GM12874 (cell line): ENCODE measurements around the gene GLIPR1L1.

Source experiments
- TF ChIP-seq, protein P1 (sequence below): IDR thresholded peaks from 2 replicates; pipeline ENCODE4 v1.5.1; 2011; ENCODE audit warnings: low read depth, mild to moderate bottlenecking, control low read depth, low read length, moderate library complexity; ENCODE audit not compliant: insufficient read depth

GLIPR1L1 gene

DNA sequence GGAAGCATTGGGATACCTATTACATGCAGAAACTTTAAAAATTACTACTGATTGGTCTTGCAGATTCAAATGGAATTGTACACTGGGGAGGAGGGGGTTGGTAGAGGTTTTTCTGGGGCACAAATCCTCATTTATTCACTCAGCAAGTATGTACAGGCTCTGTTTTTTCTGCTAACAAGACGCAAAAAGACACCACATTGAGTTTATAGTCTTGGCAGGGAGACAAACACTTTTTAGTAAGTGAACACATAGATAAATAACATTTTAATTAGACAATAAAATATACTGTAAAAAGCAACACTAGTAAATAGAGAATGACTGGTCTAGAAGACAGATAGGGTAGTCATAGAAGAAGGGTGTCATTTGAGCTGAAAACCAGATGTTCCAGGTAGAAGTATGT is 80.2 kb downstream of the GLIPR1L1 start:
- TF ChIP-seq, protein P1, sequence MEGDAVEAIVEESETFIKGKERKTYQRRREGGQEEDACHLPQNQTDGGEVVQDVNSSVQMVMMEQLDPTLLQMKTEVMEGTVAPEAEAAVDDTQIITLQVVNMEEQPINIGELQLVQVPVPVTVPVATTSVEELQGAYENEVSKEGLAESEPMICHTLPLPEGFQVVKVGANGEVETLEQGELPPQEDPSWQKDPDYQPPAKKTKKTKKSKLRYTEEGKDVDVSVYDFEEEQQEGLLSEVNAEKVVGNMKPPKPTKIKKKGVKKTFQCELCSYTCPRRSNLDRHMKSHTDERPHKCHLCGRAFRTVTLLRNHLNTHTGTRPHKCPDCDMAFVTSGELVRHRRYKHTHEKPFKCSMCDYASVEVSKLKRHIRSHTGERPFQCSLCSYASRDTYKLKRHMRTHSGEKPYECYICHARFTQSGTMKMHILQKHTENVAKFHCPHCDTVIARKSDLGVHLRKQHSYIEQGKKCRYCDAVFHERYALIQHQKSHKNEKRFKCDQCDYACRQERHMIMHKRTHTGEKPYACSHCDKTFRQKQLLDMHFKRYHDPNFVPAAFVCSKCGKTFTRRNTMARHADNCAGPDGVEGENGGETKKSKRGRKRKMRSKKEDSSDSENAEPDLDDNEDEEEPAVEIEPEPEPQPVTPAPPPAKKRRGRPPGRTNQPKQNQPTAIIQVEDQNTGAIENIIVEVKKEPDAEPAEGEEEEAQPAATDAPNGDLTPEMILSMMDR: no peak

DNA sequence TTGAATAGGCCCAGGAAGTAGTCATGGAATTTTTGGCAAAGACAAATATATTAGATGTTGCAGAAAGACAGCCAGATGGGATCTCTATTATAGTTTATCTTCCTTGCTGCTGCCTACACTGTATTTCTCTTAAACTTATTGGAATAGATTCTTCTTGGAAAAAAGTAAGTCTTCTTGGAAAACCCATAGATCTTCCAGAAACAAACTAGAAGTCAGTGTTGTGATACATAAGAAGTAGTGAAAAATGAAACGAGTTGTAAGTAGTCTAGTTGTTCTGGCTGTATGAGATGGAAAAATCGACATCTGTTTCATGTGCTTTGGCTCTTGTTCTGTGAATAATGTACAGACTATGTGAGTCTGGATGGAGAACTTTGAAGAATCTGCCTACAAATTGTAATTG is 85.4 kb downstream of the GLIPR1L1 start:
- TF ChIP-seq, protein P1: no peak
